Liver (tissue), 9 donors: ENCODE results near the gene CNDP2. TPM values are rescaled to one million over a fixed set of nuclear protein-coding genes. Genes with fewer than 3 reads are reported as not detected.

Source experiments
- DNase-seq: peaks from one replicate; pipeline ENCODE4 v3.0.0-alpha.2; 2017; ENCODE audit warnings: low spot score
- H3K27ac ChIP-seq, 2 donors: one replicate each; pipeline ENCODE4 v1.7.0; 2013; ENCODE audit warnings: inconsistent platforms in 2 of 2, low read length in 2 of 2, control low read depth in 1 of 2, low read depth in 1 of 2, mild to moderate bottlenecking in 1 of 2
- H3K27me3 ChIP-seq, 4 donors: one replicate each; pipeline versions ENCODE4 v1.6.1 to v1.7.0; 2013; ENCODE audit warnings: low read length in 3 of 4, inconsistent platforms in 1 of 4, mild to moderate bottlenecking in 1 of 4, moderate library complexity in 1 of 4; ENCODE audit not compliant: control insufficient read depth in 4 of 4, insufficient read depth in 4 of 4
- H3K36me3 ChIP-seq, 4 donors: one replicate each; pipeline versions ENCODE4 v1.6.1 to v1.7.0; 2013; ENCODE audit warnings: low read length in 3 of 4, mild to moderate bottlenecking in 3 of 4, low read depth in 1 of 4, moderate library complexity in 1 of 4; ENCODE audit not compliant: control insufficient read depth in 4 of 4, insufficient read depth in 3 of 4
- H3K4me1 ChIP-seq, 4 donors: one replicate each; pipeline versions ENCODE4 v1.6.1 to v1.7.0; 2013; ENCODE audit warnings: low read length in 3 of 4, mild to moderate bottlenecking in 3 of 4, moderate library complexity in 1 of 4; ENCODE audit not compliant: control insufficient read depth in 4 of 4, insufficient read depth in 4 of 4
- H3K4me3 ChIP-seq, 3 donors: one replicate each; pipeline versions ENCODE4 v1.6.1 to v1.7.0; 2013; ENCODE audit warnings: low read length in 3 of 3, control low read depth in 1 of 3, low read depth in 1 of 3, mild to moderate bottlenecking in 1 of 3
- H3K9ac ChIP-seq, 2 donors: one replicate each; pipeline ENCODE4 v1.7.0; 2013; ENCODE audit warnings: low read length in 2 of 2, mild to moderate bottlenecking in 2 of 2, moderate library complexity in 2 of 2, control low read depth in 1 of 2, low read depth in 1 of 2
- H3K9me3 ChIP-seq, 4 donors: one replicate each; pipeline versions ENCODE4 v1.6.1 to v1.7.0; 2013; ENCODE audit warnings: low read length in 3 of 4; ENCODE audit not compliant: control insufficient read depth in 4 of 4
- FOXA2 ChIP-seq: IDR thresholded peaks from 2 replicates; pipeline ENCODE4 v1.6.1; 2016; ENCODE audit warnings: antibody characterized with exemption
- GABPA ChIP-seq, 2 donors: IDR thresholded peaks in 1 of 2; conservative IDR thresholded peaks in 1 of 2; 2 replicates each; pipeline ENCODE4 v1.6.1; 2016; ENCODE audit warnings: antibody characterized with exemption in 2 of 2, mild to moderate bottlenecking in 1 of 2, moderate library complexity in 1 of 2
- HNF4A ChIP-seq, 2 donors: conservative IDR thresholded peaks; 2 replicates each; pipeline ENCODE4 v1.6.1; 2016; ENCODE audit warnings: antibody characterized with exemption in 2 of 2, mild to moderate bottlenecking in 2 of 2
- JUND ChIP-seq, 2 donors: IDR thresholded peaks; 2 replicates each; pipeline ENCODE4 v1.6.1; 2016; ENCODE audit warnings: antibody characterized with exemption in 2 of 2
- NR2F2 ChIP-seq: IDR thresholded peaks from 2 replicates; pipeline ENCODE4 v1.6.1; 2016; ENCODE audit warnings: antibody characterized with exemption
- RAD21 ChIP-seq, 2 donors: IDR thresholded peaks; 2 replicates each; pipeline ENCODE4 v1.6.1; 2016; ENCODE audit warnings: antibody characterized with exemption in 2 of 2, mild to moderate bottlenecking in 2 of 2
- SP1 ChIP-seq: IDR thresholded peaks from 2 replicates; pipeline ENCODE4 v1.6.1; 2018; ENCODE audit warnings: antibody characterized with exemption, mild to moderate bottlenecking
- WGBS: extraction: QIAGEN DNeasy Blood & Tissue Kit; methylation state at CpG from one replicate; pipeline ENCODE4 v1.1.7; 2013; 5-methylcytosine and 5-hydroxymethylcytosine counted together
- polyA plus RNA-seq, 2 donors: library from polyadenylated mRNA; stranded (reverse) in 1 of 2; unstranded in 1 of 2; fragments of 200-250 nt in 1 of 2; fragments of >200 nt in 1 of 2; fragmentation: Nextera tagmentation in 1 of 2; extraction: Ambion mirVana in 1 of 2; gene quantifications; one replicate each; pipeline versions ENCODE4 v1.2.1 to v1.2.3, GENCODE V29; 2013 to 2015
- total RNA-seq, 2 donors: library from RNA; depleted of rRNA; stranded (reverse); fragments of >200 nt; gene quantifications; one replicate each; pipeline ENCODE4 v1.2.3, GENCODE V29; 2014
- TF ChIP-seq, protein P1 (sequence below): fragments of 150-350 bp; IDR thresholded peaks from 2 replicates; pipeline ENCODE4 v1.5.1; 2017; ENCODE audit warnings: improper control_type of control experiment, low read depth, low read length; ENCODE audit not compliant: missing input control
- TF ChIP-seq, protein P2 (sequence below): IDR thresholded peaks from 2 replicates; pipeline ENCODE4 v1.6.1; 2016; ENCODE audit warnings: antibody characterized with exemption
- TF ChIP-seq, protein P3 (sequence below): IDR thresholded peaks from 2 replicates; pipeline ENCODE4 v1.6.1; 2016; ENCODE audit warnings: antibody characterized with exemption
- TF ChIP-seq, protein P4 (sequence below): IDR thresholded peaks from 2 replicates; pipeline ENCODE4 v1.6.1; 2016; ENCODE audit warnings: antibody characterized with exemption, mild to moderate bottlenecking
- donor health status: healthy.
- donor health status: healthy.
- donor health status: healthy.
- donor health status: healthy.
- donor health status: healthy.

CNDP2 gene
- total and polyA plus RNA-seq, 4 donors, result 65.5 to 167 (median 141) TPM

DNA sequence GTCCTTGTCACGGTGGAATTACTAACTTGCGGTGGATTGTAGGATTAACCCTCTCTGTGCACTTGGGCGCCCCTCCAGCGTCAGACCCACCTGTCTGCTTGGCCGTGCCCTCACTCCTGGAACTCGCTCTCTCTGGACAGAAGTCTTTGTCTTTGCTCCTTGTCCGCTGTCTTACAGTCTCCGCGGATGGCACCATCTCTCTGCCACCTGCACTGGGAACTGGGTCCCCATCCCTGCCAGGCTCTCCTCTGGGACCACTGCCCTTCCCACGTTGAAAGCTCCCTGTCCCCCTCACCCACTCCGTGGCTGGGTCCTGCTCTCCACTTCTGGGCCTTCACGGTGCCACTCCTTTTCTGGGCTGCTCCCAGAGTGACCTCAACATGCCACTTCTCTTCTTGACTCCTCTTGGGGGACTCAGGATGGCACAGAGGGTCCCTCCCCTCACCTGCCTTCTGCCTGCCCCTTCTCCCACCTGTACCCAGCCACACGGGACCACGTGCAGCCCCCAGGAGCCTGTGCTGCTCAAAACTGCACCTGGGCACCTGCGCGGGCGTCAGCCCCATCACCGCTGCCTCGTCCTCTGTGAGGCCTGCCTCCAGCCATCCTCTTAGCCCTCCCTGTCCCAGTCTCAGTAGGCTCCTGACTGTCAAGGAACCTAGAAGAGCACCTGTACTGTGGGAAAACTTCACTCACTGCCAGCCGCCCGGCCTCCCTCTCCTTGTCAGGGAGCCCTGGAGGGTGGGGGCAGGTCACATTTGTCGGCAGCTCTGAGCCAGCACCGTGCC, 11.1 kb downstream of the CNDP2 start:
- Histone ChIP-seq H3K4me1 (peaks cover 0 to 7% (median under 1%) of the 10 kb centered on the region in 4 donors), H3K27ac (no peak overlapping the region), H3K9ac (no peak overlapping the region), H3K27me3 (no peaks in the 10 kb centered on the region), H3K36me3 (peaks cover 41 to 75% (median 59%) of the 10 kb centered on the region in 4 donors), H3K4me3 (no peak overlapping the region), H3K9me3 (no peaks in the 10 kb centered on the region)
- 87% methylated on average over 23 of the region's 23 CpGs for WGBS
- no peak for DNase-seq
- TF ChIP-seq JUND (IDR thresholded peaks at IDR 0.05), result no peak

DNA sequence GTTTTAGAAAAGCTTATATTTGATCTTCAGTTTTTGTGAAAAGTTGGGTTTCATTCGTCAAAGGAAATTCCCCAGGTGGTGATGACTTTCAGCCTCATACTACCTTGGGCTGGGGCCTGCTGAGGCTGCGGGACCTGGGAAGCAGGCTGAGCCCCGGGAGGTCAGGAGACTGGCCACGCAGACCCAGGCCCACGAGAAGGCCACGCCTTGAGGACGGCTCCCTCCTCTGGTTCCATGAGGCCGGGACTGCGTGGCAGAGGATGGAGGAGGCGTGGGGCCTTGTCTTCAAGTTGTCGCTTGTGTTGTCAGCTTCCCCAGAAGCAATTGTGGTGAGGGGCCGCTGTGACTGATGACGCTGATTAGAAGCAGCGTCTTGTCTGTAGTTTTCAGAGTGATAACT, 11.8 kb downstream of the CNDP2 start:
- 97% methylated on average over 14 of the region's 14 CpGs for WGBS
- Histone ChIP-seq H3K27me3 (no peaks in the 10 kb centered on the region), H3K4me1 (peaks cover 0 to 13% (median 4%) of the 10 kb centered on the region in 4 donors), H3K4me3 (no peak overlapping the region), H3K9ac (no peak overlapping the region), H3K9me3 (no peaks in the 10 kb centered on the region), H3K36me3 (peaks cover 47 to 78% (median 58%) of the 10 kb centered on the region in 4 donors), H3K27ac (no peak overlapping the region)
- no peak for DNase-seq
- TF ChIP-seq, protein P1, sequence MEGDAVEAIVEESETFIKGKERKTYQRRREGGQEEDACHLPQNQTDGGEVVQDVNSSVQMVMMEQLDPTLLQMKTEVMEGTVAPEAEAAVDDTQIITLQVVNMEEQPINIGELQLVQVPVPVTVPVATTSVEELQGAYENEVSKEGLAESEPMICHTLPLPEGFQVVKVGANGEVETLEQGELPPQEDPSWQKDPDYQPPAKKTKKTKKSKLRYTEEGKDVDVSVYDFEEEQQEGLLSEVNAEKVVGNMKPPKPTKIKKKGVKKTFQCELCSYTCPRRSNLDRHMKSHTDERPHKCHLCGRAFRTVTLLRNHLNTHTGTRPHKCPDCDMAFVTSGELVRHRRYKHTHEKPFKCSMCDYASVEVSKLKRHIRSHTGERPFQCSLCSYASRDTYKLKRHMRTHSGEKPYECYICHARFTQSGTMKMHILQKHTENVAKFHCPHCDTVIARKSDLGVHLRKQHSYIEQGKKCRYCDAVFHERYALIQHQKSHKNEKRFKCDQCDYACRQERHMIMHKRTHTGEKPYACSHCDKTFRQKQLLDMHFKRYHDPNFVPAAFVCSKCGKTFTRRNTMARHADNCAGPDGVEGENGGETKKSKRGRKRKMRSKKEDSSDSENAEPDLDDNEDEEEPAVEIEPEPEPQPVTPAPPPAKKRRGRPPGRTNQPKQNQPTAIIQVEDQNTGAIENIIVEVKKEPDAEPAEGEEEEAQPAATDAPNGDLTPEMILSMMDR, result no peak
- TF ChIP-seq, protein P2, sequence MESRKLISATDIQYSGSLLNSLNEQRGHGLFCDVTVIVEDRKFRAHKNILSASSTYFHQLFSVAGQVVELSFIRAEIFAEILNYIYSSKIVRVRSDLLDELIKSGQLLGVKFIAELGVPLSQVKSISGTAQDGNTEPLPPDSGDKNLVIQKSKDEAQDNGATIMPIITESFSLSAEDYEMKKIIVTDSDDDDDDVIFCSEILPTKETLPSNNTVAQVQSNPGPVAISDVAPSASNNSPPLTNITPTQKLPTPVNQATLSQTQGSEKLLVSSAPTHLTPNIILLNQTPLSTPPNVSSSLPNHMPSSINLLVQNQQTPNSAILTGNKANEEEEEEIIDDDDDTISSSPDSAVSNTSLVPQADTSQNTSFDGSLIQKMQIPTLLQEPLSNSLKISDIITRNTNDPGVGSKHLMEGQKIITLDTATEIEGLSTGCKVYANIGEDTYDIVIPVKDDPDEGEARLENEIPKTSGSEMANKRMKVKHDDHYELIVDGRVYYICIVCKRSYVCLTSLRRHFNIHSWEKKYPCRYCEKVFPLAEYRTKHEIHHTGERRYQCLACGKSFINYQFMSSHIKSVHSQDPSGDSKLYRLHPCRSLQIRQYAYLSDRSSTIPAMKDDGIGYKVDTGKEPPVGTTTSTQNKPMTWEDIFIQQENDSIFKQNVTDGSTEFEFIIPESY, result no peak
- no peak for TF ChIP-seq HNF4A (conservative IDR thresholded peaks at IDR 0.05)
- no peak for TF ChIP-seq JUND (IDR thresholded peaks at IDR 0.05)
- TF ChIP-seq NR2F2, result no peak
- no peak for TF ChIP-seq FOXA2
- no peak for TF ChIP-seq GABPA (IDR thresholded peaks at IDR 0.05 in 1 of 2, conservative IDR thresholded peaks at IDR 0.05 in 1 of 2)
- no peak for TF ChIP-seq RAD21 (IDR thresholded peaks at IDR 0.05)
- TF ChIP-seq, protein P3, sequence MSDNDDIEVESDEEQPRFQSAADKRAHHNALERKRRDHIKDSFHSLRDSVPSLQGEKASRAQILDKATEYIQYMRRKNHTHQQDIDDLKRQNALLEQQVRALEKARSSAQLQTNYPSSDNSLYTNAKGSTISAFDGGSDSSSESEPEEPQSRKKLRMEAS, result no peak
- no peak for TF ChIP-seq SP1
- TF ChIP-seq, protein P4, sequence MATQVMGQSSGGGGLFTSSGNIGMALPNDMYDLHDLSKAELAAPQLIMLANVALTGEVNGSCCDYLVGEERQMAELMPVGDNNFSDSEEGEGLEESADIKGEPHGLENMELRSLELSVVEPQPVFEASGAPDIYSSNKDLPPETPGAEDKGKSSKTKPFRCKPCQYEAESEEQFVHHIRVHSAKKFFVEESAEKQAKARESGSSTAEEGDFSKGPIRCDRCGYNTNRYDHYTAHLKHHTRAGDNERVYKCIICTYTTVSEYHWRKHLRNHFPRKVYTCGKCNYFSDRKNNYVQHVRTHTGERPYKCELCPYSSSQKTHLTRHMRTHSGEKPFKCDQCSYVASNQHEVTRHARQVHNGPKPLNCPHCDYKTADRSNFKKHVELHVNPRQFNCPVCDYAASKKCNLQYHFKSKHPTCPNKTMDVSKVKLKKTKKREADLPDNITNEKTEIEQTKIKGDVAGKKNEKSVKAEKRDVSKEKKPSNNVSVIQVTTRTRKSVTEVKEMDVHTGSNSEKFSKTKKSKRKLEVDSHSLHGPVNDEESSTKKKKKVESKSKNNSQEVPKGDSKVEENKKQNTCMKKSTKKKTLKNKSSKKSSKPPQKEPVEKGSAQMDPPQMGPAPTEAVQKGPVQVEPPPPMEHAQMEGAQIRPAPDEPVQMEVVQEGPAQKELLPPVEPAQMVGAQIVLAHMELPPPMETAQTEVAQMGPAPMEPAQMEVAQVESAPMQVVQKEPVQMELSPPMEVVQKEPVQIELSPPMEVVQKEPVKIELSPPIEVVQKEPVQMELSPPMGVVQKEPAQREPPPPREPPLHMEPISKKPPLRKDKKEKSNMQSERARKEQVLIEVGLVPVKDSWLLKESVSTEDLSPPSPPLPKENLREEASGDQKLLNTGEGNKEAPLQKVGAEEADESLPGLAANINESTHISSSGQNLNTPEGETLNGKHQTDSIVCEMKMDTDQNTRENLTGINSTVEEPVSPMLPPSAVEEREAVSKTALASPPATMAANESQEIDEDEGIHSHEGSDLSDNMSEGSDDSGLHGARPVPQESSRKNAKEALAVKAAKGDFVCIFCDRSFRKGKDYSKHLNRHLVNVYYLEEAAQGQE, result no peak
